Upper lobe of left lung (tissue), 4 donors: ENCODE data around the gene ATG7.
"Not testable (repeated sequence)": the region's sequence is repeated elsewhere in the genome, so short reads cannot be mapped to it uniquely, and the experiment has no call there.

Experiments
- POLR2AphosphoS5 ChIP-seq, 2 donors: sonication (generic); formaldehyde crosslinking; IDR thresholded peaks; one replicate each; pipeline ENCODE4 v1.5.1; 2017; ENCODE audit warnings: antibody characterized with exemption in 2 of 2
- TF ChIP-seq, protein P1 (sequence below), 6 experiments: fragments of 450-650 bp in 4 of 6; fragments of 200-600 bp in 2 of 6; sonication (generic) in 2 of 6; IDR thresholded peaks; one replicate each; pipeline ENCODE4 v1.5.1; 2016 to 2019; ENCODE audit warnings: antibody characterized with exemption in 6 of 6

GRCh38 chr3:11462673-11463072, 190.5 kb downstream of the ATG7 start:
- TF ChIP-seq, protein P1, sequence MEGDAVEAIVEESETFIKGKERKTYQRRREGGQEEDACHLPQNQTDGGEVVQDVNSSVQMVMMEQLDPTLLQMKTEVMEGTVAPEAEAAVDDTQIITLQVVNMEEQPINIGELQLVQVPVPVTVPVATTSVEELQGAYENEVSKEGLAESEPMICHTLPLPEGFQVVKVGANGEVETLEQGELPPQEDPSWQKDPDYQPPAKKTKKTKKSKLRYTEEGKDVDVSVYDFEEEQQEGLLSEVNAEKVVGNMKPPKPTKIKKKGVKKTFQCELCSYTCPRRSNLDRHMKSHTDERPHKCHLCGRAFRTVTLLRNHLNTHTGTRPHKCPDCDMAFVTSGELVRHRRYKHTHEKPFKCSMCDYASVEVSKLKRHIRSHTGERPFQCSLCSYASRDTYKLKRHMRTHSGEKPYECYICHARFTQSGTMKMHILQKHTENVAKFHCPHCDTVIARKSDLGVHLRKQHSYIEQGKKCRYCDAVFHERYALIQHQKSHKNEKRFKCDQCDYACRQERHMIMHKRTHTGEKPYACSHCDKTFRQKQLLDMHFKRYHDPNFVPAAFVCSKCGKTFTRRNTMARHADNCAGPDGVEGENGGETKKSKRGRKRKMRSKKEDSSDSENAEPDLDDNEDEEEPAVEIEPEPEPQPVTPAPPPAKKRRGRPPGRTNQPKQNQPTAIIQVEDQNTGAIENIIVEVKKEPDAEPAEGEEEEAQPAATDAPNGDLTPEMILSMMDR (IDR thresholded peaks at IDR 0.05), result not testable (repeated sequence)
- TF ChIP-seq POLR2AphosphoS5 (IDR thresholded peaks at IDR 0.05), result not testable (repeated sequence)
